Esophagus muscularis mucosa (tissue), 4 donors: ENCODE measurements around the gene ARL11. TPM values are rescaled to one million over a fixed set of nuclear protein-coding genes. Genes with fewer than 3 reads are reported as not detected.

Experiments used
- DNase-seq: peaks from one replicate; pipeline ENCODE4 v3.0.0-alpha.2; 2017; ENCODE audit errors: extremely low spot score
- H3K27ac ChIP-seq, 4 donors: fragments of 200-600 bp; sonication (generic); replicated peaks in 1 of 4; 1 replicate in 3 of 4; 2 replicates in 1 of 4; pipeline ENCODE4 v1.5.1; 2016 to 2019; ENCODE audit warnings: mild to moderate bottlenecking in 1 of 4
- H3K27me3 ChIP-seq, 4 donors: fragments of 200-600 bp; sonication (generic); one replicate each; pipeline versions ENCODE4 v1.5.1 to v1.6.0; 2016 to 2019
- H3K36me3 ChIP-seq, 4 donors: fragments of 200-600 bp; sonication (generic); one replicate each; pipeline ENCODE4 v1.5.1; 2016 to 2019
- H3K4me1 ChIP-seq, 4 donors: fragments of 200-600 bp; sonication (generic); one replicate each; pipeline ENCODE4 v1.5.1; 2016 to 2019
- H3K4me3 ChIP-seq, 4 donors: fragments of 200-600 bp; sonication (generic); 1 replicate in 2 of 4; 2 replicates in 2 of 4; pipeline ENCODE4 v1.5.1; 2016 to 2019; ENCODE audit warnings: mild to moderate bottlenecking in 4 of 4, moderate library complexity in 1 of 4
- H3K9me3 ChIP-seq, 4 donors: fragments of 200-600 bp; sonication (generic); 1 replicate in 3 of 4; 2 replicates in 1 of 4; pipeline ENCODE4 v1.5.1; 2016 to 2019
- EP300 ChIP-seq: sonication (generic); formaldehyde crosslinking; IDR thresholded peaks from one replicate; pipeline ENCODE4 v1.6.1; 2017; ENCODE audit warnings: antibody characterized with exemption
- POLR2A ChIP-seq: fragments of 450-650 bp; IDR thresholded peaks from one replicate; pipeline ENCODE4 v1.6.1; 2017; ENCODE audit warnings: antibody characterized with exemption, moderate library complexity, mild to moderate bottlenecking, low read depth
- POLR2AphosphoS5 ChIP-seq, 2 donors: sonication (generic); formaldehyde crosslinking; IDR thresholded peaks; one replicate each; pipeline ENCODE4 v1.6.1; 2017; ENCODE audit warnings: antibody characterized with exemption in 2 of 2
- WGBS: methylation state at CpG from one replicate; pipeline ENCODE4 v1.1.5; 2018; 5-methylcytosine and 5-hydroxymethylcytosine counted together
- intact Hi-C: fragments of 100-400 bp; cut with DNase I; formaldehyde crosslinking; loops from one replicate; pipeline ENCODE4 v1.15.1; 2023
- total RNA-seq, 4 donors: library from RNA; depleted of rRNA; stranded (reverse); fragments of >200 nt; gene quantifications; one replicate each; pipeline versions ENCODE4 v1.1.0 to v1.2.1, GENCODE V29; 2016
- TF ChIP-seq, protein P1 (sequence below), 3 experiments: fragments of 200-600 bp in 2 of 3; fragments of 450-650 bp in 1 of 3; sonication (generic) in 2 of 3; IDR thresholded peaks; one replicate each; pipeline ENCODE4 v1.5.1; 2017 to 2019; ENCODE audit warnings: antibody characterized with exemption in 3 of 3, mild to moderate bottlenecking in 2 of 3, moderate library complexity in 1 of 3

ARL11 gene
- total RNA-seq, 4 donors from 2014 or later, result 0.13 to 0.83 (median 0.35) TPM

DNA sequence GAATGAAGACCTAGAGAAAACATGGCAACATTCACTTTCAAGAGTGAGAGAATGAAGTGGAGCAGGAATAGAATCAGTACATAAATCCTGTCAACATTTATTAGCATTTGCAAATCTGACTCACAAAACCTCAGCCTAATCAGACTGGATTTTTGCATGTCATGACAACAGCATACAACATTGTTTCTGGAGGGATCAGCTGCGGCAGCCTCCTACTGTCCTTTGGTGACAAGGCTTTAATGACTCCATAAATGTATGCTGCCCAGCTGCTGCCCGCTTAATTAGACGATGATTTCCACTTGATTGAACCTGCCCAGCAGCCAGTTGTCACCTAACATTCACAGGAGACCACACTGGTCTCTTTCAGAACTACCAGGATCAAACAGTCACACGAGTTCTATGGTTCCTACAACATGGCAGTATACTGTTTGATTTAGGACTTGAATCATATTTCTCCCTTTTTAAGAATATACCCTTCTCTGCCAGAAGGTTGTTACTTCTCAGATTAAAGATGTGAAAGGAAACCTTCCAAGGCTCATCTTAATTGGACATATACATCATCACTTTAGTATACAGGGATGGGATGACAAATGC lies 53.6 kb downstream of the ARL11 start:
- H3K27ac ChIP-seq, result no peak overlapping the region
- H3K9me3 ChIP-seq, result no peaks in the 10 kb centered on the region
- no peaks in the 10 kb centered on the region for H3K27me3 ChIP-seq
- no peaks in the 10 kb centered on the region for H3K4me1 ChIP-seq
- no peak overlapping the region for H3K4me3 ChIP-seq
- 77% methylated on average over 4 of the region's 4 CpGs for WGBS
- DNase-seq, result no peak
- intact Hi-C loops, result no loop called here
- TF ChIP-seq POLR2AphosphoS5 (IDR thresholded peaks at IDR 0.05), result no peak
- TF ChIP-seq, protein P1, sequence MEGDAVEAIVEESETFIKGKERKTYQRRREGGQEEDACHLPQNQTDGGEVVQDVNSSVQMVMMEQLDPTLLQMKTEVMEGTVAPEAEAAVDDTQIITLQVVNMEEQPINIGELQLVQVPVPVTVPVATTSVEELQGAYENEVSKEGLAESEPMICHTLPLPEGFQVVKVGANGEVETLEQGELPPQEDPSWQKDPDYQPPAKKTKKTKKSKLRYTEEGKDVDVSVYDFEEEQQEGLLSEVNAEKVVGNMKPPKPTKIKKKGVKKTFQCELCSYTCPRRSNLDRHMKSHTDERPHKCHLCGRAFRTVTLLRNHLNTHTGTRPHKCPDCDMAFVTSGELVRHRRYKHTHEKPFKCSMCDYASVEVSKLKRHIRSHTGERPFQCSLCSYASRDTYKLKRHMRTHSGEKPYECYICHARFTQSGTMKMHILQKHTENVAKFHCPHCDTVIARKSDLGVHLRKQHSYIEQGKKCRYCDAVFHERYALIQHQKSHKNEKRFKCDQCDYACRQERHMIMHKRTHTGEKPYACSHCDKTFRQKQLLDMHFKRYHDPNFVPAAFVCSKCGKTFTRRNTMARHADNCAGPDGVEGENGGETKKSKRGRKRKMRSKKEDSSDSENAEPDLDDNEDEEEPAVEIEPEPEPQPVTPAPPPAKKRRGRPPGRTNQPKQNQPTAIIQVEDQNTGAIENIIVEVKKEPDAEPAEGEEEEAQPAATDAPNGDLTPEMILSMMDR (IDR thresholded peaks at IDR 0.05), result no peak
- no peak for TF ChIP-seq POLR2A
- TF ChIP-seq EP300, result no peak
- H3K36me3 ChIP-seq, result peaks cover 0 to 25% (median 4%) of the 10 kb centered on the region in 4 donors

Other genes with a start within 250 kb of the ARL11 start
- 100 to 1,000 TPM in 1 of 4 donors, 10 to 100 TPM in 3; 75.4 to 119 (median 81.8) TPM for gene CAB39L, start 184.4 kb upstream of the ARL11 start, total RNA-seq
- gene SETDB2, start 184.2 kb upstream of the ARL11 start, total RNA-seq, result 10 to 100 TPM in 1 of 4 donors, 1 to 10 TPM in 3; 8.4 to 13.3 (median 9.3) TPM
- gene PHF11, start 132.6 kb upstream of the ARL11 start, total RNA-seq, result 10 to 100 TPM; 27.5 to 54.0 (median 31.2) TPM
- 10 to 100 TPM; 11.1 to 14.7 (median 12.3) TPM for gene RCBTB1, start 42.9 kb upstream of the ARL11 start, total RNA-seq
- gene EBPL, start 63.0 kb downstream of the ARL11 start, total RNA-seq, result 10 to 100 TPM; 17.0 to 56.4 (median 45.9) TPM
- 10 to 100 TPM; 47.9 to 66.4 (median 55.4) TPM for gene KPNA3, start 164.2 kb downstream of the ARL11 start, total RNA-seq